KMS-11 (cell line): Measurements from ENCODE around the gene GRIPAP1.

Experiments
- H2AFZ ChIP-seq: fragments of 200-600 bp; sonication (generic); 2 replicates; pipeline ENCODE4 v1.6.1; 2016; ENCODE audit warnings: antibody characterized with exemption, mixed run types, low read depth
- H3K27ac ChIP-seq: fragments of 200-600 bp; sonication (generic); 2 replicates; pipeline ENCODE4 v1.6.1; 2016; ENCODE audit warnings: mild to moderate bottlenecking, mixed run types
- H3K27me3 ChIP-seq: fragments of 200-600 bp; sonication (generic); 2 replicates; pipeline ENCODE4 v1.6.1; 2017; ENCODE audit warnings: mild to moderate bottlenecking, low read depth, mixed run types, moderate library complexity; ENCODE audit not compliant: insufficient read depth
- H3K36me3 ChIP-seq: fragments of 200-600 bp; sonication (generic); 2 replicates; pipeline ENCODE4 v1.6.1; 2017; ENCODE audit warnings: mild to moderate bottlenecking, mixed run types; ENCODE audit not compliant: insufficient read depth
- H3K4me1 ChIP-seq: fragments of 200-600 bp; sonication (generic); 2 replicates; pipeline ENCODE4 v1.6.1; 2016; ENCODE audit warnings: mild to moderate bottlenecking, low read depth, mixed run types; ENCODE audit not compliant: poor library complexity, severe bottlenecking
- H3K4me2 ChIP-seq: fragments of 200-600 bp; sonication (generic); 2 replicates; pipeline ENCODE4 v1.7.0; 2016; ENCODE audit warnings: mild to moderate bottlenecking, mixed run types
- H3K4me3 ChIP-seq: fragments of 200-600 bp; sonication (generic); IDR thresholded peaks from 2 replicates; pipeline ENCODE4 v1.6.1; 2017; ENCODE audit warnings: low read depth, low read length, mixed read lengths; ENCODE audit not compliant: insufficient read depth
- H3K79me2 ChIP-seq: fragments of 200-600 bp; sonication (generic); 2 replicates; pipeline ENCODE4 v1.6.1; 2016; ENCODE audit warnings: low read depth, mixed run types; ENCODE audit not compliant: insufficient read depth
- H3K9ac ChIP-seq: fragments of 200-600 bp; sonication (generic); 2 replicates; pipeline ENCODE4 v1.6.1; 2016; ENCODE audit warnings: mild to moderate bottlenecking, mixed run types
- H4K20me1 ChIP-seq: fragments of 200-600 bp; sonication (generic); 2 replicates; pipeline ENCODE4 v1.6.1; 2016; ENCODE audit warnings: mild to moderate bottlenecking, mixed run types; ENCODE audit not compliant: insufficient read depth
- CTCF ChIP-seq: fragments of 200-600 bp; sonication (generic); conservative IDR thresholded peaks from 2 replicates; pipeline ENCODE4 v1.6.1; 2017; ENCODE audit warnings: low read depth, mild to moderate bottlenecking, antibody characterized with exemption, low read length, moderate library complexity, mixed read lengths

GRIPAP1 gene

DNA sequence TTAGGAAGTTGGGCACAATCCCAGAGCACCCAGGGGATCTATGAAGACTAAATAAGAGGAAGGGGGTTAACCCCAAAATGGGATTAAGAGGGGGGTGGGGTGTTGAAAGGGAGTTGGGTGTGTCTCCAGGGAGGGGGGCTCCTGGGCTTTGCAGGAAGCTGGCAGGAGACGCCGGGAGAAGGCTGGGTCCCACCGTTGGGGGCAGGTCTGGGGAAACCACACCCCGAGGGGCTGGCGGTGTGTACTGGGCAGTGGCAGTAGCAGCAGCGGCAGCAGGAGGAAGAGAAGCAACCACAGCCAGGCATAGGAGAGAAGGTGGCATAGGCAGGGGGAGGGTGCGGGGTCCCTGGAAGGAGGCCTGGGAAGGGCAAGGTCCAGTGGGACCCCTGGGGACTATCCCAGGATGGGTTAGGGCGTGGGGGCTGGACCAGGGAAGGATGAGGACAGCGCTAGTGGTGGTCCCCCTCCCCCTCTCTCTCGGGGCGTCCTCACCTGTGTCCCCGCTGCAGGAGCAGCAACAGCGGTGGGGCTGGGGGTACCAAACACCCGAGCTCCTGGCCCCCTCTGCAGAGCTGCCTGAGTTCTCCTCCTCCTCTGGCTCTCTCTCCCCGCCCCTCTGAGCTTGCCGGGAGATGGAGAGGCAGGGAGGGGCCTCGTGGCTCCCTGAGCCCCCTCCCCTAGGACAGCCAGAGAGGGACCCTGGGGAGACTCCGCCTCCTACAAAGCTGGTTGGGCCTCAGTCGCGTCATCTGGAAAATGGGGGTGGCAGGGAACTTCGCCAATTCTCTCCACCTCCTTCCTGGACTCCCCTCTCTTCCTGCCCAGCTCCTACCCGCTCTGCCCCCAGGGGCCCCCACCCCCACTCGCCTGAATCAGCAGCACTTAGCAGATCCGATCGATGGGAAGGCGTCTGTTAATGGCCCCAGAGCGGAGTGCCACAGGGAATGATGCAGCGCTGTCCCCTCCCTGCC, 30.5 kb downstream of the GRIPAP1 start, which contains the start of gene KCND1:
KCND1 (minus strand) TSS at position 596 of the 971 bp plus-strand sequence. CDS start 1,573 bp downstream, outside the sequence.
- Histone ChIP-seq H3K4me2 (no peak within 1 kb of the TSS), H3K9ac (no peak within 1 kb of the TSS), H3K79me2 (no peaks in the 10 kb centered on the region), H4K20me1 (no peaks in the 10 kb centered on the region), H3K27me3 (no peaks in the 10 kb centered on the region), H3K4me1 (no peaks in the 10 kb centered on the region), H3K4me3 (no peak within 1 kb of the TSS), H2AFZ (no peak within 1 kb of the TSS), H3K27ac (no peak within 1 kb of the TSS), H3K36me3 (no peaks in the 10 kb centered on the region)
- no peak for TF ChIP-seq CTCF

DNA sequence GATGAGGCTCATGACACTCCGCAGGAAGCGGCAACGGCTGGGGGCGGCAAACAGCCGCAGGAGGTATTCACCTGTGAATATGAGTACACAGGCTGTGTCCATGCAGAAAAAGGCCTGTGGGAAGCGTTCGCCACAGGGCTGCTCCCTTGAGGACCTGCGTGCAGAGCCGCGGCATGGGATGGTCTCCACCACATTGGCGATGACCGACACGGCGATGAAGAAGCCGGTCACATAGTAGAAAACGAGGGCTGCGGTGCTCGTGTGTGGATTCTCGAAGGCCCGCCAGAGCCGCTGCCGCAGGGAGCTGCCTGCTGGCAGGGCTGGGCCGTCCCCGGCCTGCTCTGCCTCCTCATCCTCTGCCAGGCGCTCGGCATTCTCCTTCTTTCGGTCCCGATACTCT, 32.6 kb downstream of the GRIPAP1 start:
- H2AFZ ChIP-seq: no peak overlapping the region
- H3K4me2 ChIP-seq: no peak overlapping the region
- H3K4me1 ChIP-seq: no peaks in the 10 kb centered on the region
- no peaks in the 10 kb centered on the region for H3K79me2 ChIP-seq
- H3K4me3 ChIP-seq: no peak overlapping the region
- TF ChIP-seq CTCF: no peak
- H3K27me3 ChIP-seq: no peaks in the 10 kb centered on the region
- H3K9ac ChIP-seq: no peak overlapping the region
- H3K36me3 ChIP-seq: no peaks in the 10 kb centered on the region
- H4K20me1 ChIP-seq: no peaks in the 10 kb centered on the region
- no peak overlapping the region for H3K27ac ChIP-seq

GRCh38 chrX:48968377-48968776, 33.7 kb downstream of the GRIPAP1 start:
- Histone ChIP-seq H3K4me3 (no peak overlapping the region), H2AFZ (no peak overlapping the region), H3K27ac (no peak overlapping the region), H4K20me1 (no peaks in the 10 kb centered on the region), H3K27me3 (no peaks in the 10 kb centered on the region), H3K36me3 (no peaks in the 10 kb centered on the region), H3K9ac (no peak overlapping the region), H3K79me2 (no peaks in the 10 kb centered on the region), H3K4me1 (no peaks in the 10 kb centered on the region), H3K4me2 (no peak overlapping the region)
- TF ChIP-seq CTCF: no peak

- Histone ChIP-seq H3K9ac (no peak overlapping the region), H3K27me3 (no peaks in the 10 kb centered on the region), H4K20me1 (no peaks in the 10 kb centered on the region), H3K36me3 (no peaks in the 10 kb centered on the region), H3K4me2 (no peak overlapping the region), H3K4me1 (no peaks in the 10 kb centered on the region), H3K79me2 (no peaks in the 10 kb centered on the region), H3K27ac (no peak overlapping the region), H3K4me3 (no peak overlapping the region), H2AFZ (no peak overlapping the region)
- no peak for TF ChIP-seq CTCF
Observed at GRCh38 chrX:48966796-48967579, 35.1 kb downstream of the GRIPAP1 start.
